ENCODE data around the gene SLC27A4. TPM values are rescaled to one million over a fixed set of nuclear protein-coding genes. Genes with fewer than 3 reads are reported as not detected.

The SLC27A4 gene
- total RNA-seq, 2 donors from 2014 or later = 15.0 to 17.1 TPM

GRCh38 chr9:128390813-128391711, 50.7 kb downstream of the SLC27A4 start:
- TF ChIP-seq POLR2A (IDR thresholded peaks at IDR 0.05) (no peak), CTCF (IDR thresholded peaks at IDR 0.05) (no peak)
- H3K4me3 ChIP-seq = no peak overlapping the region
- no peak overlapping the region for H3K27ac ChIP-seq
- peaks cover 6 to 28% of the 10 kb centered on the region in 2 donors for H3K36me3 ChIP-seq (replicated peaks in 1 of 2; ENCODE audit: insufficient read depth in 1 of 2, low read depth in 2 of 2)
- H3K9me3 ChIP-seq = no peaks in the 10 kb centered on the region
- H3K4me1 ChIP-seq = no peaks in the 10 kb centered on the region
- DNase-seq (no peak), ATAC-seq (no peak)
- WGBS, 2 donors = 83 to 95% methylated on average over 8 of the region's 8 CpGs
- intact Hi-C loops (cut with DNase I) = no loop called here
- H3K27me3 ChIP-seq = no peaks in the 10 kb centered on the region

DNA sequence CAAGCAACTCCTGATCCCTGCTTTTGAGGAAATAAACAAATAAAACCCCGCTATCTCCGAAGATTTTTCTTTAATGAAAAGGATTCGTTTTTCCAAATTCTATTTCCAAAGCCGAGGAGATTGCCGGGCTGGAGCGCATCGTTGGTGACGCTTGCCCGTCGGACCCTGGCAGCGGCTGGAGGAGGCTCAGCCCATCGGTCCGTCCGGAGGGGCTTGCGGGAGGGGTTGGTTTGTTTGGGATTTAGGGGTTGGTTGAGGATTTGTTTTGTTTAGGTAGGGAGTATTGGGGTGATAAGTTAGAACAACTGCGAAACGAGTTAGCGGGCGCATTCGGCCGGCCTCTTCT, 51.6 kb downstream of the SLC27A4 start:
- H3K9me3 ChIP-seq = no peaks in the 10 kb centered on the region
- peaks cover 6 to 28% of the 10 kb centered on the region in 2 donors for H3K36me3 ChIP-seq (replicated peaks in 1 of 2; ENCODE audit: insufficient read depth in 1 of 2, low read depth in 2 of 2)
- H3K27ac ChIP-seq = no peak overlapping the region
- intact Hi-C loops (cut with DNase I) = no loop called here
- H3K4me1 ChIP-seq = peaks cover 2% of the 10 kb centered on the region
- TF ChIP-seq POLR2A (IDR thresholded peaks at IDR 0.05) = no peak
- no peak for TF ChIP-seq CTCF (IDR thresholded peaks at IDR 0.05)
- H3K4me3 ChIP-seq = no peak overlapping the region
- no peaks in the 10 kb centered on the region for H3K27me3 ChIP-seq
- DNase-seq (no peak), ATAC-seq (no peak)
- 96 to 97% methylated on average over 21 of the region's 21 CpGs for WGBS, 2 donors

DNA sequence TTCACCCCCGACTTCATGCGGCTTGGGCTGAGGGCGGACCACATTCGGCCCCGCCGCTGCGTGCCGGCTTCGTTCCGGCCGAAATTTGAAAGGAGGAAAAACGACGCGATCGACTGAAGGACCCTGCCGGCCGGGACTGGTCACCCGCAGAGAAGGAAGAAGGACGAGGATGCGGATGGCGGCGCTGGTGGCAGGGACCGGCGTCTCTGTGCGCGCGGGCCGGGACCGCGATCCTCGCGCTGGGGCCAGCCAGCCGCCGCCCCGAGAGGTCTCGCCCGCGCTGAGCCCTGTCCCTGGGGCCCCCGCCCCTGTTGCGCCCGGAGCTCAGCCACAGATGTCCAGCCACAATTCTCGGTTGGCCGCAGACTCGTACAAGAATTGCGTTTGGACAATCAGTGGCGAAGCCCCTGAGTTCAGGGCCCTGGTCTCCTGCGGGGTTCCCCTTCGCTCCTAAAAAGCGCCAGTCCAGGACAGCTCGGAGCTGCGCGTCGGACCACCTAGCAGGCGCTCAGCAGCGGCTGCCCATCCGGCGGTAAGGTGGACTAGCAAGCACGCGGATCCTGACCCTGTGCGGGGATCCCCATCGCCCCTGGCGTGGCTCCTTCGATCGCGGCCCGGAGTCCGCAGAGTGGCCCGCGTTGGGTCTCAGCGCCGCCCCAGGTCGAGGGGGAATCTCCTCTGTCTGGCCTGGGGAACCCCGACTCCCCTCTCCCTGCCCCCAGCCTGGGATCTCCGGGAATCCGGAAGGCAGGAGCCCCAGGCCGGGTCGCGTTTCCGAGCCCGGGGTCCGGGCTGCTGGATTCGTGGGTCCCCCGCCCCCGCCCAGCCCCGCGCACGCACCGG, 52.2 kb downstream of the SLC27A4 start:
- DNase-seq (no peak), ATAC-seq (no peak)
- H3K27me3 ChIP-seq = no peaks in the 10 kb centered on the region
- TF ChIP-seq CTCF (IDR thresholded peaks at IDR 0.05) (no peak), POLR2A (IDR thresholded peaks at IDR 0.05) (no peak)
- no peak overlapping the region for H3K27ac ChIP-seq
- intact Hi-C loops (cut with DNase I) = no loop called here
- H3K4me3 ChIP-seq = no peak overlapping the region
- no peaks in the 10 kb centered on the region for H3K9me3 ChIP-seq
- H3K4me1 ChIP-seq = peaks cover 6% of the 10 kb centered on the region
- peaks cover 6 to 24% of the 10 kb centered on the region in 2 donors for H3K36me3 ChIP-seq (replicated peaks in 1 of 2; ENCODE audit: insufficient read depth in 1 of 2, low read depth in 2 of 2)
- 87 to 92% methylated on average over 28 to 75 of the region's 88 CpGs for WGBS, 2 donors

DNA sequence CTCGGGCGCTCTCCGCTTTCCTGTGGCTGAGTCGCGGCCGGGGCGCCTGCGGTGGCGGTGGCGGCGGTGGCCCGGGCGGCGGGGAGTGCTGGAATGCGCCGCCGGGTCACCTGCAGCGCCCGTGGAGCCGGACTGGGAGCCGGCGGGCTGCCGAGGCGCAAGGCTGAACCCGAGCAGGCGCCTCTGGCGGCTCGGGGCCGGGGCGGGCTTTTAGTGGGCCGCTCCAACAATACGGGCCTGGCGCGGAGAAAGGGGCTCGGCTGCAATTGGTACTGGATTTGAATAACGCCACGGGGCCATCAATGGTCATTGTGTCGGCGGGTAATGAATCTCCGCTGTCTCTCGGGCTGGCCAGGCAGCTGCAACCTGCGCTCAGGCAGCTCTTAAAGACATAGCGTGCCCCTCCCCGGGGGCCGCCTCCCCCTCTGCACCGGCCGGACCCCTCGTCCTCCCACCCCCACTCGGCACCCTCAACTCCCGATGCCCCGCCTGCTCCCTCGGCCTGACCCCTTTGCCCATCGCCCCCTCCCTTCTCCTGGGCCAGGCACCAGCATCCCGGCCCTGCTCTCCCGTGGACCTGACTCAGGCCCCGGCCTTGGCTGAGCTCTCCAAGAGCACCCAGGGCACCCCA, 52.9 kb downstream of the SLC27A4 start:
- 79 to 83% methylated on average over 18 to 49 of the region's 56 CpGs for WGBS, 2 donors
- H3K27me3 ChIP-seq = no peaks in the 10 kb centered on the region
- ATAC-seq = no peak
- H3K4me3 ChIP-seq = no peak overlapping the region
- H3K36me3 ChIP-seq (replicated peaks in 1 of 2; ENCODE audit: insufficient read depth in 1 of 2, low read depth in 2 of 2) = peaks cover 6 to 17% of the 10 kb centered on the region in 2 donors
- no peak for DNase-seq
- TF ChIP-seq CTCF (IDR thresholded peaks at IDR 0.05) (no peak), POLR2A (IDR thresholded peaks at IDR 0.05) (no peak)
- peaks cover 6% of the 10 kb centered on the region for H3K4me1 ChIP-seq
- intact Hi-C loops (cut with DNase I) = no loop called here
- H3K9me3 ChIP-seq = no peaks in the 10 kb centered on the region
- no peak overlapping the region for H3K27ac ChIP-seq
